K562 (cell line): ENCODE results near the gene VARS1. TPM values are rescaled to one million over a fixed set of nuclear protein-coding genes. Genes with fewer than 3 reads are reported as not detected.
A peak's percentile ranks its signal among the peaks of the same experiment; 100 is the strongest.

Experiments used
- ATF1 ChIP-seq, 2 experiments: fragments of 450-650 bp in 1 of 2; IDR thresholded peaks; 2 replicates each; pipeline ENCODE4 v1.6.1; 2016; ENCODE audit warnings: missing compliant biosample characterization in 1 of 2, missing genetic modification characterization in 1 of 2
- HDAC6 ChIP-seq: IDR thresholded peaks from 2 replicates; pipeline ENCODE4 v1.6.1; 2012; ENCODE audit warnings: low read depth, mild to moderate bottlenecking, control low read depth, inconsistent platforms, low read length, moderate library complexity
- IRF1 ChIP-seq: sonication (generic); formaldehyde crosslinking; IDR thresholded peaks from 2 replicates; pipeline ENCODE4 v1.8.0; 2022; ENCODE audit warnings: missing genetic modification reagents, mild to moderate bottlenecking, borderline replicate concordance
- KLF16 ChIP-seq: IDR thresholded peaks from 2 replicates; pipeline ENCODE4 v1.6.1; 2016; ENCODE audit warnings: antibody characterized with exemption
- MCM2 ChIP-seq: fragments of 450-650 bp; IDR thresholded peaks from 2 replicates; pipeline ENCODE4 v1.6.1; 2017; ENCODE audit warnings: low read depth, mild to moderate bottlenecking
- RUNX1 ChIP-seq: sonication (generic); IDR thresholded peaks from 2 replicates; pipeline ENCODE4 v1.6.1; 2016; ENCODE audit warnings: antibody characterized with exemption, low read depth
- SP1 ChIP-seq: sonication (generic); formaldehyde crosslinking; IDR thresholded peaks from 2 replicates; pipeline ENCODE4 v1.8.1; 2022; ENCODE audit warnings: mild to moderate bottlenecking, missing genetic modification reagents
- SRSF1 ChIP-seq: fragments of 200-400 bp; formaldehyde crosslinking; IDR thresholded peaks from 2 replicates; pipeline ENCODE4 v1.6.1; 2017; ENCODE audit warnings: mild to moderate bottlenecking, low read depth, low read length, moderate library complexity
- ZBTB7A ChIP-seq: IDR thresholded peaks from 2 replicates; pipeline ENCODE4 v1.6.1; 2011; ENCODE audit warnings: low read depth, mild to moderate bottlenecking, low read length, moderate library complexity, borderline replicate concordance; ENCODE audit not compliant: control insufficient read depth
- ZFP30 ChIP-seq: fragments of 250-450 bp; sonication (Bioruptor Pico); IDR thresholded peaks from 2 replicates; pipeline ENCODE4 v1.8.0; 2022; ENCODE audit warnings: moderate library complexity, mild to moderate bottlenecking, inconsistent platforms, borderline replicate concordance
- ZNF318 ChIP-seq, 2 experiments: fragments of 450-650 bp; IDR thresholded peaks; 2 replicates each; pipeline ENCODE4 v1.6.1; 2016; ENCODE audit warnings: mild to moderate bottlenecking in 2 of 2, borderline replicate concordance in 1 of 2, low read depth in 1 of 2, moderate library complexity in 1 of 2
- polyA plus RNA-seq, 8 experiments: library from polyadenylated mRNA; depleted of rRNA in 4 of 8; stranded (reverse) in 5 of 8; unstranded in 3 of 8; fragments of >200 nt; fragmentation: Nextera tagmentation in 2 of 8; fragmentation: Illumina TruSeq in 1 of 8; extraction: Ambion mirVana in 2 of 8; extraction: Trizol in 1 of 8; gene quantifications; 2 replicates each; pipeline versions ENCODE4 v1.2.1 to v1.2.3, GENCODE V29; 2011 to 2014; ENCODE audit warnings: inconsistent platforms in 1 of 8, missing spikeins in 1 of 8
- total RNA-seq, 7 experiments: library from RNA; depleted of rRNA in 6 of 7; stranded (reverse); fragments of >200 nt in 6 of 7; fragmentation: Illumina TruSeq in 2 of 7; extraction: Trizol in 2 of 7; gene quantifications; 2 replicates each; pipeline versions ENCODE4 v1.2.1 to v1.2.3, GENCODE V29; 2011 to 2021; ENCODE audit warnings: low replicate concordance in 1 of 7

Gene VARS1
- total and polyA plus RNA-seq, 9 of the 15 experiments (the other 6 are each of a cell fraction or from before 2014, with no cell fraction given): 2.9 to 488 (median 130) TPM

GRCh38 chr6:31827286-31828079 is 31.9 kb upstream of the VARS1 start, which contains the start of gene HSPA1B (continued):
- no peak for TF ChIP-seq ZNF318 (IDR thresholded peaks at IDR 0.05; ENCODE audit: borderline replicate concordance in 1 of 2, low read depth in 1 of 2)
- TF ChIP-seq KLF16: no peak
- no peak for TF ChIP-seq IRF1
- TF ChIP-seq SRSF1: peak; percentile 94
- peak; percentile 83 for TF ChIP-seq RUNX1
- TF ChIP-seq ZFP30: no peak
- peak; percentile 99 for TF ChIP-seq ZBTB7A
- TF ChIP-seq MCM2: no peak
- TF ChIP-seq SP1 (CRISPR knock-in tag): peak; percentile 97
- peak; percentile 93; the same call in 1 of the 2 replicates for TF ChIP-seq HDAC6
- no peak for TF ChIP-seq ATF1 (CRISPR knock-in tag; IDR thresholded peaks at IDR 0.05)
- peak; percentile 88 for TF ChIP-seq ATF1 (tag; IDR thresholded peaks at IDR 0.05)
